Fibroblast of lung (primary cell): ENCODE measurements around the gene CTDSP1.

ENCODE experiments used
- EZH2 ChIP-seq: IDR thresholded peaks from 2 replicates; pipeline ENCODE4 v1.5.1; 2012; ENCODE audit warnings: low read length, control low read depth, mild to moderate bottlenecking; ENCODE audit errors: missing control alignments
- TF ChIP-seq, protein P1 (sequence below), 2 donors: IDR thresholded peaks in 1 of 2; conservative IDR thresholded peaks in 1 of 2; 1 replicate in 1 of 2; 2 replicates in 1 of 2; pipeline ENCODE4 v1.5.1; 2011 to 2012; ENCODE audit warnings: low read length in 2 of 2, control low read depth in 1 of 2, inconsistent platforms in 1 of 2, low read depth in 1 of 2, mild to moderate bottlenecking in 1 of 2

DNA sequence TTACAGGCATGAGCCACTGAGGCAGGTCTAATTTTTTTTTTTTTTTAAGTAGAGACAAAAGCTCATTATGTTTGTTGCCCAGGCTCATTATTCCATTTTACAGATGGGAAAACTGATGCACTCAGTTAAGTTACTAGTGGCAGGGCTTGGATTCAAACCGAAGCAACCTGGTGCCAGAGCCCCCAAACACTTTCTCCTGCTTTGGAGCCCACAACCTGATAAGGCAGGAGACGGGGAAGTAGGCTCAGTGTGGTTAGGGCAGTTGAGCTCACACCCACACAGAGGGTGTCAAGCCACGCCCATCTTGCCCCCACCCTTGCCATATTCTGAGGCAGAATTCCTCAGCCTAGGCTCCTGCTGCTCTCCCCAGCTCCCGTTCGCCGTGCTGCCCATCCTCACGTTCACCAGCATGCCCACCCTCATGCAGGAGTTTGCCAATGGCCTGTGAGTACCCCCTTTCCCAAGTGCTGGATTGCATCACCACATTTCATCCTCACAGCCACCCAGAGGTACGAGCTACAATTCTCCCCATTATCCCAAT lies 5.8 kb upstream of the CTDSP1 start:
- no peak for TF ChIP-seq EZH2
- TF ChIP-seq, protein P1, sequence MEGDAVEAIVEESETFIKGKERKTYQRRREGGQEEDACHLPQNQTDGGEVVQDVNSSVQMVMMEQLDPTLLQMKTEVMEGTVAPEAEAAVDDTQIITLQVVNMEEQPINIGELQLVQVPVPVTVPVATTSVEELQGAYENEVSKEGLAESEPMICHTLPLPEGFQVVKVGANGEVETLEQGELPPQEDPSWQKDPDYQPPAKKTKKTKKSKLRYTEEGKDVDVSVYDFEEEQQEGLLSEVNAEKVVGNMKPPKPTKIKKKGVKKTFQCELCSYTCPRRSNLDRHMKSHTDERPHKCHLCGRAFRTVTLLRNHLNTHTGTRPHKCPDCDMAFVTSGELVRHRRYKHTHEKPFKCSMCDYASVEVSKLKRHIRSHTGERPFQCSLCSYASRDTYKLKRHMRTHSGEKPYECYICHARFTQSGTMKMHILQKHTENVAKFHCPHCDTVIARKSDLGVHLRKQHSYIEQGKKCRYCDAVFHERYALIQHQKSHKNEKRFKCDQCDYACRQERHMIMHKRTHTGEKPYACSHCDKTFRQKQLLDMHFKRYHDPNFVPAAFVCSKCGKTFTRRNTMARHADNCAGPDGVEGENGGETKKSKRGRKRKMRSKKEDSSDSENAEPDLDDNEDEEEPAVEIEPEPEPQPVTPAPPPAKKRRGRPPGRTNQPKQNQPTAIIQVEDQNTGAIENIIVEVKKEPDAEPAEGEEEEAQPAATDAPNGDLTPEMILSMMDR (conservative IDR thresholded peaks at IDR 0.05 in 1 of 2, IDR thresholded peaks at IDR 0.05 in 1 of 2; ENCODE audit: low read depth in 1 of 2, low read length in 2 of 2): no peak
